GM13976 (cell line): ENCODE data around the gene COL9A3.
"Not testable (repeated sequence)": the region's sequence is repeated elsewhere in the genome, so short reads cannot be mapped to it uniquely, and the experiment has no call there.

Source experiments
- DNase-seq: peaks from one replicate; pipeline ENCODE4 v3.0.0; 2012; ENCODE audit warnings: low spot score
- CTCF ChIP-seq: IDR thresholded peaks from 2 replicates; pipeline ENCODE4 v1.5.1; 2012; ENCODE audit warnings: borderline replicate concordance, mild to moderate bottlenecking; ENCODE audit not compliant: insufficient read depth; ENCODE audit errors: extremely low read depth, missing control alignments, control extremely low read depth
- in situ Hi-C: fragments of 300-500 bp; cut with MboI; formaldehyde crosslinking; loops from one replicate; pipeline ENCODE4 v1.12.0; 2022; ENCODE audit warnings: low sequenced_read_pairs, mixed read lengths, inconsistent platforms; ENCODE audit not compliant: unreplicated experiment

COL9A3 gene

DNA sequence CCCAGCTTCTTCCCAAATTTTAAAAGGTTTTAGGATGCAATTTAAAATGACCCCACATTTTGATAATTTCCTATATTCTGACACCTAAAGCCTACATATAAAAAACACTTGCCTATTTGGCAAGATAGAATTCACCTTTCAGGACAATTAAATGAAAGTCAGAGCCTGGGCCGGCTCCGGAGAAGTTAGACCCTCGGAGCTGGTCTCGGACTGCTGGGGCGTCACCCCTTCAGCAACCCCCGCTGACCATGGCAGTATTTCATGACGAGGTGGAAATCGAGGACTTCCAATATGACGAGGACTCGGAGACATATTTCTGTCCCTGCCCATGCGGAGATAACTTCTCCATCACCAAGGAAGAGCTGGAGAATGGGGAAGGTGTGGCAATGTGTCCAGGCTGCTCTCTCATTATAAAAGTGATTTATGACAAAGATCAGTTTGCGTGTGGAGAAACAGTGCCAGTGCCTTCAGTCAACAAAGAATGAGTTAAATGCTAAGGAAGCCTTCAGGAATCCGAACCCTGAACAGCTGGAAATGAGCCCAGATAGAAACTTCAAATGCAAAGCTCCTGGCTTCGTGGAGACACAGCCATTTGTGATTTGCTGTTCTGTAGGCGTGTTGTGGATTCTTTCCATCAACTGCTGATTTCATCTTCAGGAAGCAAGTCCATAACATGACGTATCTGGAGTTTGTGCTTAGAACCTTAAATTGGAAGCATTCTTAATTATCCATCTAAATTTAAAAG lies 28.7 kb downstream of the COL9A3 start:
- no peak for TF ChIP-seq CTCF
- in situ Hi-C loops, result no loop called here
- DNase-seq, result no peak

DNA sequence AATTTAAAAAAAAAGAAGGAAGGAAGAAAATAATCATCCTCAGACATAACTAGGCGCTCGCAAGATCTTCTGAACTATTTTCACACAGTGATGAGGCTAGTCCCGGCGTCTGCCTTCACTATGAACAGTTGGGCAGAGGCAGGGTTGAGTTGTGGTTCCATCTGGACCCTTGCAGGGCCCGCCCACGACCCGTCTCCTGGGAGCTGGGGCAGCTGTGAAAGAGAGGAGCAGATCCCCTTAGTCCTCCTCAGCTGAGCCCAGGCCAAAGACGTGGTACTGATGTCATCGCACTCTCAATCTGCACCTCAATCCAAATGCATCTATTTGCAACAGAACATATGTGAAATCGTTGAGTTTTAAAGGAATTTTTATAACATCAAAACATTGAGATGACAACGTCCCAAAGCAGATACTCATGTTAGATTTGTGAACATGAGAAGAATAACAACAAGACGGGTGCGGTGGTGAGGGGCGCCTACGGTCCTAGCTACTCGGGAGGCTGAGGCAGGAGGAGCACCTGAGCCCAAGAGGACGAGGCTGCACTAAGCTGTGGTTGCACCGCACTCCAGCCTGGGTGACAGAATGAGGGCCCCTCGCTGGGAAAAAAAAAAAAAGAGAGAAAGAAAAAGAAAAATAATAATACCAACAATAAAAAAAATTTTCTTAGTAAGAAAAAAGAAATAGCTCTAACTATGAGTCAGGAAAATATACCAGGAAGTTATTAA lies 29.5 kb downstream of the COL9A3 start:
- in situ Hi-C loops, result no loop called here
- no peak for TF ChIP-seq CTCF
- DNase-seq, result no peak

- DNase-seq, in situ Hi-C loops: not testable (repeated sequence)
Observed at GRCh38 chr20:62848917-62849316, 32.1 kb downstream of the COL9A3 start.

GRCh38 chr20:62849431-62849830 lies 32.6 kb downstream of the COL9A3 start:
- in situ Hi-C loops, result no loop called here
- no peak for DNase-seq
- TF ChIP-seq CTCF, result no peak

GRCh38 chr20:62850333-62850974 lies 33.6 kb downstream of the COL9A3 start:
- no peak for TF ChIP-seq CTCF
- in situ Hi-C loops, result no loop called here
- DNase-seq, result no peak

GRCh38 chr20:62852196-62852595 lies 35.3 kb downstream of the COL9A3 start:
- no peak for TF ChIP-seq CTCF
- DNase-seq, result no peak
- in situ Hi-C loops, result no loop called here

- in situ Hi-C loops, result no loop called here
- no peak for TF ChIP-seq CTCF
- no peak for DNase-seq
Observed at GRCh38 chr20:62852841-62853240, 36.0 kb downstream of the COL9A3 start.

- in situ Hi-C loops, DNase-seq: not testable (repeated sequence)
Observed at GRCh38 chr20:62853304-62853703, 36.5 kb downstream of the COL9A3 start.
